Vagina (tissue), 2 donors: ENCODE data around the gene C19orf33. TPM values are rescaled to one million over a fixed set of nuclear protein-coding genes. Genes with fewer than 3 reads are reported as not detected.

Source experiments
- DNase-seq, 2 donors: peaks; one replicate each; pipeline ENCODE4 v3.0.0-alpha.2; 2017; ENCODE audit errors: extremely low spot score in 2 of 2
- H3K27ac ChIP-seq: fragments of 200-600 bp; sonication (generic); one replicate; pipeline ENCODE4 v1.5.1; 2019
- H3K27me3 ChIP-seq: fragments of 200-600 bp; sonication (generic); one replicate; pipeline ENCODE4 v1.5.1; 2019
- H3K36me3 ChIP-seq, 2 donors: fragments of 200-600 bp; sonication (generic); one replicate each; pipeline ENCODE4 v1.5.1; 2017 to 2019
- H3K4me1 ChIP-seq: fragments of 200-600 bp; sonication (generic); one replicate; pipeline ENCODE4 v1.5.1; 2019
- H3K4me3 ChIP-seq, 2 donors: fragments of 200-600 bp; sonication (generic); 1 replicate in 1 of 2; 2 replicates in 1 of 2; pipeline ENCODE4 v1.5.1; 2016 to 2019
- H3K9me3 ChIP-seq: fragments of 200-600 bp; sonication (generic); one replicate; pipeline ENCODE4 v1.5.1; 2019
- POLR2A ChIP-seq, 2 donors: fragments of 450-650 bp; IDR thresholded peaks; one replicate each; pipeline ENCODE4 v1.6.1; 2017; ENCODE audit warnings: antibody characterized with exemption in 2 of 2, mild to moderate bottlenecking in 2 of 2, moderate library complexity in 2 of 2
- POLR2AphosphoS5 ChIP-seq, 2 donors: sonication (generic); formaldehyde crosslinking; IDR thresholded peaks; one replicate each; pipeline ENCODE4 v1.9.0; 2017; ENCODE audit warnings: antibody characterized with exemption in 2 of 2, mild to moderate bottlenecking in 2 of 2, low read depth in 1 of 2; ENCODE audit not compliant: insufficient read depth in 1 of 2
- intact Hi-C: fragments of 100-400 bp; cut with DNase I; formaldehyde crosslinking; loops from one replicate; pipeline ENCODE4 v1.15.1; 2023
- total RNA-seq: library from RNA; depleted of rRNA; stranded (reverse); fragments of >200 nt; gene quantifications from one replicate; pipeline ENCODE4 v1.2.3, GENCODE V29; 2016
- TF ChIP-seq, protein P1 (sequence below), 3 experiments: fragments of 450-650 bp in 2 of 3; fragments of 200-600 bp in 1 of 3; sonication (generic) in 1 of 3; IDR thresholded peaks; one replicate each; pipeline ENCODE4 v1.5.1; 2017 to 2019; ENCODE audit warnings: antibody characterized with exemption in 3 of 3, mild to moderate bottlenecking in 2 of 3, moderate library complexity in 2 of 3

The C19orf33 gene
- total RNA-seq, 1 donor from 2014 or later: 96.5 TPM

DNA sequence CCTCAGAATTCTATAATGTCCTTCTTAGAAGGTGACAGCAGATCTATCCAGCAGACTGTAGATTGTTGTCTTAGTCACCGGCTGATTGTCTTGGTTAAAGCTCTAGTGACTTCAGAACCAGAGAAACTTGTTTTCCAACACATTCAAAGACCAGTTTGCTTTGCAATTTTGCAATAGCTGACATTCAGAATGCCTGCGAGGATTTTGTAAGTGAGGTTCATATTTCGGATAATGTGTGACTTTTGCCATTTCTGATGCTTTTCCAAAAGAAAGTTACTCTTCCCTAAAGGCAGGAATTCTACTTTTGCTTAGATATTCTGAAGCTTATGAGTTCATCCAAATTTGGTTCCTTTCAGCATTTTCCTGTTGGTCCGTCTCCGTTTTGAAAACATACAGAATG is 26.5 kb upstream of the C19orf33 start:
- TF ChIP-seq, protein P1, sequence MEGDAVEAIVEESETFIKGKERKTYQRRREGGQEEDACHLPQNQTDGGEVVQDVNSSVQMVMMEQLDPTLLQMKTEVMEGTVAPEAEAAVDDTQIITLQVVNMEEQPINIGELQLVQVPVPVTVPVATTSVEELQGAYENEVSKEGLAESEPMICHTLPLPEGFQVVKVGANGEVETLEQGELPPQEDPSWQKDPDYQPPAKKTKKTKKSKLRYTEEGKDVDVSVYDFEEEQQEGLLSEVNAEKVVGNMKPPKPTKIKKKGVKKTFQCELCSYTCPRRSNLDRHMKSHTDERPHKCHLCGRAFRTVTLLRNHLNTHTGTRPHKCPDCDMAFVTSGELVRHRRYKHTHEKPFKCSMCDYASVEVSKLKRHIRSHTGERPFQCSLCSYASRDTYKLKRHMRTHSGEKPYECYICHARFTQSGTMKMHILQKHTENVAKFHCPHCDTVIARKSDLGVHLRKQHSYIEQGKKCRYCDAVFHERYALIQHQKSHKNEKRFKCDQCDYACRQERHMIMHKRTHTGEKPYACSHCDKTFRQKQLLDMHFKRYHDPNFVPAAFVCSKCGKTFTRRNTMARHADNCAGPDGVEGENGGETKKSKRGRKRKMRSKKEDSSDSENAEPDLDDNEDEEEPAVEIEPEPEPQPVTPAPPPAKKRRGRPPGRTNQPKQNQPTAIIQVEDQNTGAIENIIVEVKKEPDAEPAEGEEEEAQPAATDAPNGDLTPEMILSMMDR (IDR thresholded peaks at IDR 0.05): no peak
- no peak for TF ChIP-seq POLR2A (IDR thresholded peaks at IDR 0.05)
- no peak for DNase-seq
- peak overlapping the region; percentile 56 for H3K27ac ChIP-seq
- H3K4me1 ChIP-seq: peaks cover 37% of the 10 kb centered on the region
- no peaks in the 10 kb centered on the region for H3K9me3 ChIP-seq
- no peaks in the 10 kb centered on the region for H3K27me3 ChIP-seq
- no peak overlapping the region for H3K4me3 ChIP-seq
- intact Hi-C loops: no loop called here
- no peaks in the 10 kb centered on the region for H3K36me3 ChIP-seq

DNA sequence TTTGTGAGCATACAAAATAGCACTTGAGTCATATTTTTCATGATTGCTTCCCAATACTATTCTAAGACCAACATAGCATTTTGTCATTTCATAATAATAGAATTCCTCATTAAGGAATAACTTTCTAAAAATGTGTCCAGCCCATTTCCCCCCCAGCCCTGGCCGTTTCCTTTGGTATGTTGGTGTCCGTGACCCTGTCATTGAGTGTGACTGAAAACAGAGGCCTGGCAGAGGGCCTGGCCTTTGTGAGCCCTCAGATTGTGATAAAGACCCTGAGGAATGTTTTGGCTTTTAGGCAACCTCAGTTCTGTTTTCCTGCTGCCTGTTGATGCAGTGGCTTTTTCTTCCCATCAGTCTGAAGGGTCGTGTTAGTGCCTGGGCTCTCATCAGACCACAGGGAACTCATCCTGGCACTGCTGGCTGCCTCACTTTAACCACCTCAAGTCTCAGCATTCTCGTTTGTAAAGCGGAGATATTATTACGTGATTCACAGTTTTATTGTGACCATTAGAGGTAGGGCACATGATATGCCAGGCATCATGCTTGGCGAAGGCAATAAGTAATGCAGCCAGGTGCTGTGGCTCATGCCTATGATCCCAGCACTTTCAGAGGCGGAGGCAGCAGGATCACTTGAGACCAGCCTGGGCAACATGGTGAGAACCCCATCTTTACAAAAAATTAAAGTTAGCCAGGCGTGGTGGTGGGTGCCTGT is 25.9 kb upstream of the C19orf33 start:
- H3K9me3 ChIP-seq: no peaks in the 10 kb centered on the region
- peak overlapping the region; percentile 56 for H3K27ac ChIP-seq
- H3K36me3 ChIP-seq: no peaks in the 10 kb centered on the region
- peaks cover 37% of the 10 kb centered on the region for H3K4me1 ChIP-seq
- intact Hi-C loops: no loop called here
- DNase-seq: no peak
- TF ChIP-seq POLR2A (IDR thresholded peaks at IDR 0.05) (no peak), POLR2AphosphoS5 (IDR thresholded peaks at IDR 0.05; ENCODE audit: insufficient read depth in 1 of 2, low read depth in 1 of 2) (peak in 1 of 2 donors; percentile 46)
- no peaks in the 10 kb centered on the region for H3K27me3 ChIP-seq
- H3K4me3 ChIP-seq: no peak overlapping the region

DNA sequence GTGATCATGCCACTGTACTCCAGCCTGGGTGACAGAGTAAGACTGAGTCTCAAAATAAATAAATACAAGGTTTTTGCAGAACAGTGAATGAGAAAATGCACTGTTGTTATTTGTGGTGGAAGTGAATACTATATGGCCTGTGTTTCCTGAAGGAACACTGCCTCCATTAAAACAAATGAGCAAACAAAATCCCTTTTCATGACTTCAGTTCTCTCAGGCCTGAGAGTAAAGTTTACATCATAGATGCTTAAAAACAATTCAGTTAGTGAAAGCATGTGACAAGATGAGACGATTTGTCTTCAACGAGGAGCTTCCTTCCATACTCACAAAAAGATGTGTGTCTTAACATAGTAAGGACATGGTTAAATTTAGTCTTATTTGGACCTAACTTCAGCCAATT is 25.3 kb upstream of the C19orf33 start:
- Histone ChIP-seq H3K36me3 (no peaks in the 10 kb centered on the region), H3K4me3 (no peak overlapping the region), H3K4me1 (peaks cover 37% of the 10 kb centered on the region), H3K27ac (peak overlapping the region; percentile 56), H3K27me3 (no peaks in the 10 kb centered on the region), H3K9me3 (no peaks in the 10 kb centered on the region)
- intact Hi-C loops: no loop called here
- no peak for DNase-seq
- TF ChIP-seq, protein P1 (IDR thresholded peaks at IDR 0.05): no peak
- TF ChIP-seq POLR2AphosphoS5 (IDR thresholded peaks at IDR 0.05; ENCODE audit: insufficient read depth in 1 of 2, low read depth in 1 of 2) (no peak), POLR2A (IDR thresholded peaks at IDR 0.05) (no peak)

DNA sequence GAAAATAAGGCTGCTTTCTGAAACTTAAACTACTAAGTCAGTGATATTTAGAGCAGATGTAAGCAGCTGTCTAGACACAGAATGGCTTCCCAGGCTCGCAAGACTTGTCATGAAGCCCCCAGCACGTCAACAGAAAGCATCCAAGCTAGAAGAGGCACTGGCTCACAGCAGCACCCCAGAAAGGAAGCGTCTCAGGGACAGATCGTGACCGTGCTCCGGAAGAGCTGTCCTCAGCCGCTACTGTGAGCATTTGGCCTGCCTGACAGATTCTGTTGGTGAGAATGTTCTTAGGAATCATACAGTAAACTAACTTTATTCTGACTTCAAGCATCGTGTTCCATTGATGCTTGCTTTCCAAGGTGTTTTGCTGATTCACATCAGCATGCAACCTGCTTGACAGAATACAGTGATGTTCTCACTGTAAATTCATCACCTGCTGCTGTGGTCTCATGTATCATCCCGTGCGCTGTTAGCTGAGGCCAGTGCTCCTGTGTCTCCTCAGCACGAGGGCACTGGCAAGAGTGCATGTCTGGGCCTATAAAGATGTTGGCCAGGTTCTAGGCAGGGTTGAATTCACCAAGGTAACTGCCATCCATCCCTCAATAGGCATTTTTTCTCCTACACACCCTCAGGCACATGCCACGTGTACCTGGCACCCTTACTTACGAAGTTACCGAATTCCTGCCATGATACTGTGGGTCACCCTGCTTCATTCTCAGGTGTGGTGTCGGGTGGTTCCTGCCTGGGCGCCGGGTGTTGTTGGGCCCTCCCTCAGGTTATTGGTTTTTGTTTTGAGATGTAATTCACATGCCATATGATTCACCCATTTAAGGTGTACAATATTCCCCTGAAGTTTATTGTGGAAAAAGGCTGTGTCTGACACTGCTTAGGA is 23.8 kb upstream of the C19orf33 start:
- Histone ChIP-seq H3K27ac (no peak overlapping the region), H3K4me3 (no peak overlapping the region), H3K27me3 (no peaks in the 10 kb centered on the region), H3K36me3 (no peaks in the 10 kb centered on the region), H3K9me3 (no peaks in the 10 kb centered on the region), H3K4me1 (peaks cover 40% of the 10 kb centered on the region)
- intact Hi-C loops: no loop called here
- no peak for DNase-seq
- TF ChIP-seq POLR2AphosphoS5 (IDR thresholded peaks at IDR 0.05; ENCODE audit: insufficient read depth in 1 of 2, low read depth in 1 of 2) (no peak), POLR2A (IDR thresholded peaks at IDR 0.05) (no peak)
- TF ChIP-seq, protein P1 (IDR thresholded peaks at IDR 0.05): no peak

DNA sequence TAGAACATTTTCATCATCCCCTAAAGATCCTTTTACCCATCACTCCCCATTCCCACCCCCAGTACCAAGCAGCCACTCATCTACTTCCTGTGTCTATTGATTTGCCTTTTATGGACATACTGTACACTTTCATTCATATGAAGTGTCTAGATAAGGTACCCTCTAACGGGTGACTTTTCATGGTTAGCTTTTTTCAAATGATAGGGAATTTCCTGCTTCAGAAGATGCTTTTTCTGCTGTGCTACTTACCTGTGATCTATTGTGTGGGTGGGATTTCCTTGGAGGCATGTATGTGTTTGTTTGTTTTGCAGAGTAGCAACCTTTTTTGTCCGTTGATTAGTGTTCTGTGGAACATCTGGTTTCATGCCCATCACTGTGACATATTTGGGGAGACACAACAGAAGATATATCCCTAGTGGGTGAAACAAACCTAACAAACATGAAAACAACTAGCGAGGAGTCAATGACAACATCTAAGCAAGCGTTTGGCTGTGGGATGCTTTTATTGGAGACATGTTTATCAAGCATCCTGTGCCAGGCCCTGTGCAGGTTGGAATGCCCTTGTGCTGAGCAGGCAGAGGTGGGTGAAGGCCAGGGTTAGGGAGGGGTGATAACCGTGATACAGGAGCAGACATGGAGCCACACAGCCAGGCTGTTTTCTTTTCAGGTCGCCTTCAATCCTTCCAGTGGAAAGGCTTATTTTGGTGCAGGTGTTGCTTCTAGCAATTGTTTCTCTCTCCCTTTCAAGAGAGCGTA is 22.1 kb upstream of the C19orf33 start:
- Histone ChIP-seq H3K27me3 (no peaks in the 10 kb centered on the region), H3K4me3 (no peak overlapping the region), H3K27ac (no peak overlapping the region), H3K9me3 (no peaks in the 10 kb centered on the region), H3K4me1 (peaks cover 37% of the 10 kb centered on the region), H3K36me3 (no peaks in the 10 kb centered on the region)
- TF ChIP-seq POLR2AphosphoS5 (IDR thresholded peaks at IDR 0.05; ENCODE audit: insufficient read depth in 1 of 2, low read depth in 1 of 2) (no peak), POLR2A (IDR thresholded peaks at IDR 0.05) (no peak)
- TF ChIP-seq, protein P1 (IDR thresholded peaks at IDR 0.05): no peak
- DNase-seq: no peak
- intact Hi-C loops: no loop called here
